Activated gamma-delta T cell treated with anti-CD3 and anti-CD28 coated beads, Interleukin-2, amount 50 U/mL, for 16 hours (primary cell): ENCODE measurements around the gene GPATCH8.
A peak's percentile ranks its signal among the peaks of the same experiment; 100 is the strongest.
"Not testable (repeated sequence)": the region's sequence is repeated elsewhere in the genome, so short reads cannot be mapped to it uniquely, and the experiment has no call there.

Experiments used
- DNase-seq: peaks from one replicate; pipeline ENCODE4 v3.0.0-alpha.2; 2020; ENCODE audit warnings: low read depth

The GPATCH8 gene

GRCh38 chr17:44397479-44398440 is 105.4 kb downstream of the GPATCH8 start:
- no peak for DNase-seq

GRCh38 chr17:44396946-44397345 is 106.3 kb downstream of the GPATCH8 start:
- DNase-seq, result no peak

GRCh38 chr17:44394833-44395232 is 108.4 kb downstream of the GPATCH8 start:
- DNase-seq, result no peak

- DNase-seq, result not testable (repeated sequence)
Observed at GRCh38 chr17:44394112-44394511, 109.1 kb downstream of the GPATCH8 start.

GRCh38 chr17:44390250-44390870 is 112.8 kb downstream of the GPATCH8 start:
- no peak for DNase-seq

GRCh38 chr17:44389723-44390202 is 113.4 kb downstream of the GPATCH8 start:
- DNase-seq, result no peak

GRCh38 chr17:44389281-44389680 is 113.9 kb downstream of the GPATCH8 start, which contains the start of gene ITGA2B:
Gene ITGA2B (minus strand): TSS chr17:44389649. CDS start chr17:44389473, 176 bp downstream.
- DNase-seq, result no peak

GRCh38 chr17:44387804-44388203 is 115.4 kb downstream of the GPATCH8 start:
- DNase-seq, result no peak

GRCh38 chr17:44386182-44386525 is 117.1 kb downstream of the GPATCH8 start:
- DNase-seq, result no peak

- DNase-seq, result peak; percentile 60
Observed at GRCh38 chr17:44385287-44386181, 117.7 kb downstream of the GPATCH8 start.

GRCh38 chr17:44384823-44385286 is 118.4 kb downstream of the GPATCH8 start:
- DNase-seq, result no peak

GRCh38 chr17:44384281-44384822 is 118.9 kb downstream of the GPATCH8 start:
- no peak for DNase-seq

GRCh38 chr17:44383861-44384260 is 119.3 kb downstream of the GPATCH8 start:
- DNase-seq, result no peak

- no peak for DNase-seq
Observed at GRCh38 chr17:44383363-44383762, 119.8 kb downstream of the GPATCH8 start.

GRCh38 chr17:44382917-44383316 is 120.3 kb downstream of the GPATCH8 start:
- DNase-seq, result no peak

- no peak for DNase-seq
Observed at GRCh38 chr17:44381810-44382305, 121.3 kb downstream of the GPATCH8 start.

- no peak for DNase-seq
Observed at GRCh38 chr17:44380767-44381166, 122.4 kb downstream of the GPATCH8 start.

GRCh38 chr17:44379887-44380286 is 123.3 kb downstream of the GPATCH8 start:
- DNase-seq, result no peak

- DNase-seq, result no peak
Observed at GRCh38 chr17:44378171-44378705, 125.0 kb downstream of the GPATCH8 start.

GRCh38 chr17:44376779-44377178 is 126.4 kb downstream of the GPATCH8 start:
- DNase-seq, result no peak

- DNase-seq, result no peak
Observed at GRCh38 chr17:44376124-44376523, 127.1 kb downstream of the GPATCH8 start.
